NCI-H510A treated with DMSO at 0.1 percent for 48 hours (cell line): ENCODE data around the gene ASB9.
A peak's percentile ranks its signal among the peaks of the same experiment; 100 is the strongest.
"Not testable (repeated sequence)": the region's sequence is repeated elsewhere in the genome, so short reads cannot be mapped to it uniquely, and the experiment has no call there.

Source experiments
- DNase-seq: peaks from one replicate; lab custom pipeline; 2025; lab: John Stamatoyannopoulos, UW

The ASB9 gene, protein sequence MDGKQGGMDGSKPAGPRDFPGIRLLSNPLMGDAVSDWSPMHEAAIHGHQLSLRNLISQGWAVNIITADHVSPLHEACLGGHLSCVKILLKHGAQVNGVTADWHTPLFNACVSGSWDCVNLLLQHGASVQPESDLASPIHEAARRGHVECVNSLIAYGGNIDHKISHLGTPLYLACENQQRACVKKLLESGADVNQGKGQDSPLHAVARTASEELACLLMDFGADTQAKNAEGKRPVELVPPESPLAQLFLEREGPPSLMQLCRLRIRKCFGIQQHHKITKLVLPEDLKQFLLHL

DNA sequence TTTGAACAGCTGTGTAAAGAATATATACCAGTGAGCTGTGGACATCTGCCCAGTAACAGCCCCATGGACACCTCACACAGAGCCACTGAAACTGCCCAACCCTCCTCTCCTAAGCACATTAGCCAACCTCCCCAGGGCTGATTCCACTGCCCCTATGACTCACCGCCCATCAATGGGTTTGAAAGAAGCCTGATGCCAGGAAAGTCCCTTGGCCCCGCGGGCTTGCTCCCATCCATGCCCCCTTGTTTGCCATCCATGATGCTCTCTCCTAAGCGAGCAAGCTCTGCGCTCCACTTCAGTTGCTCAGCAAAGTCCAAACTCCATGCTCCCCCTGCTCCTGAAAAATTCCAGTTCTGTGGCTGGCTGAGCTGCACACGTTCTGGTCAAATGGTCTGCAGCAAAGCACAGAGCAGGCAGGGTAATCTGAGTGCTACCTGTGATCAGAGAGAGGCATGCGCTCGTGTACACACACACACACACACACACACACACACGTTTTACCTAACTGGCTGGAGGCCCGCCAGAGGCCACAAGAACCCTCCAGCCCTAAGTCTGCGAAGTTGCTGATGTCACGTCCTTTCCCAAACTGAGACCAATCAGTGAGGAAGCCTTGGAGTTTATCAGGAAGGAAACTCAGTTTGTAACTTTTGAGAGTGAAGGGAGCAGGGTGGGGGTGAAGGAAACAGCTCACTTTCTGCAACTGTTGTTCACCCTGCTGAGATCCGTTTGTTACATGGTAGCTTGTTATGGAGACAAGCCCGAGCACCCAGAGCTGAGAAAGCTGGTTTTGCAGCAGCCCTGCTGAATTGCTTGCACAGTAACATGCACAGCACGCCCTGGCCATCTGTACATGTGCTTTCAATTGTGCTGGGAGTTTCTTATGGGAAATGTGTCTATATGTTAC, at the start of gene ASB9:
Gene ASB9 (minus strand): TSS at position 466 of the 904 bp plus-strand sequence. CDS start 209 bp downstream, at position 257.
- peak; percentile 1 for DNase-seq

DNA sequence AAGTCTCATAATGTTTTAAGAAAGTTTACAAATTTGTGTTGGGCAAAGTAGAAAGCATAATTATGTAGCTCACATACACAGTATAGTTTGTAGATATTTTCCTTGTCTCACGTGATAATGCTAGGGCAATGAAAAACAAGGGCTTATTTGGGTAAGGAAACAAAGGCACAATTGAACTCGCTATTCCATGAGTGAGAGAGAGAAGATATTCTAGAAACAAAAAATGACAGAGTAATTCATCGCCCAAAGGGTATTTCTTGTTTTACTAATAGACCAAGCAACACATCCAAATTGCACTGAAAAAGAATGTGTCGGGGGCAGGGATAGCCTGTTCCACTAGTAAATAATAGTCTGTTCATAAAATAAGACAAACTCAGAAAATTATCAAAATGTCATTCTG, 49.2 kb upstream of the ASB9 start:
- no peak for DNase-seq

DNA sequence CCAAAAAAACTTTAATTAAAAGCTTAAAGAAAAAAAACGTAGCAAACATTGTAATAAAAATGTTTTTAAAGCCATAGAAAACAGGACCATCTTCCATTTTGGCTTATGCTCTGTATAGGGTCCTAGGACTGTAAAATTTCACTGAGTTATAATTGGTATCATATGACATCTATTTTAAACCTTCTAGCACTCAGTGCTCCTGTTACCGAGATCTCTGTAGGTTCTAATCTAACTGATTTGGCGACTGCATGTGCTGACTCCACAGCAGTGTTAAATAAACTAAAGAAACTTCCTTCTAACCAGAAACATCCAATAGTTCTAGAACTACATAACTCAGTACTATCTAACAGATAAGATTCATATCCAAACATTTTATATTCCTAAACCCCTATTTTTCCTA, 45.6 kb upstream of the ASB9 start, which contains the start of gene ASB11:
Gene ASB11 (minus strand): TSS at position 132 of the 400 bp plus-strand sequence. CDS start 35 bp downstream, at position 97.
- DNase-seq = no peak

DNA sequence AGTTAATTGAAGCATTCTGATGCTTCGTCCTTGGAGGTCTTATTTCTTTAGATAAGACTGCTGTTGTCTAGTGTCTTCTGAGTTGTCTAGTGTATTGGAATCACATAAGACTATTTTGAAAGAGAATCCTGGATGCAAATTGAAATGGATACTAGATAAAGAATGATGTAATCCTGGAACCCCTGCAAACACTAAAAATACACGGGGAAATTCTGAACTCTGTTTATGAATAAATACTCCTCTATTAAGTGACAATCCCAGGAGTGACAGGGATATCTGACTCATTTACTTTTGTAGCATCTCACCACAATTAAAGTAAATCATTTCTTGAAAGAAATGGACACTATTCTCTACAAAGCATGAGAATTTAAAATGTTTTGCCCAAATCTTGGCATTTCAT, 44.6 kb upstream of the ASB9 start:
- DNase-seq = no peak

DNA sequence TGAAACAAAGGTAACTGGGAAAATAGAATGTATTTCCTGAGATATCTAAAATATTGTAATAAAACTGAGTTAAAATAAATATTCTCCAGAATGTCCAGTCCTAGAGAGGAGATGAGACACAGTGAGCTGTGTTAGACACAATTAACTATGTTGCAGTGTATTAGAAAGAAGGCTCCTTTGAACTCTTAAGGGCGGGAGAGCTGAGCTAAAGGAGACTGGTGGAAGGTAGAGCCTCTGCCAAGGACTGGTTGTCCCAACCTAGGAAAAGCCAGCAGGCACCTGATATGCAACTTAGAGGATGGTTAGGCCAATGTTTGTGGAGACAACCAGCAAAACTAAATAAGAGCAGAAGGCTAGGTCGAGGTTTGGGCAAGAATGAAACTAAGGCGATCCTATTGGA, 41.2 kb upstream of the ASB9 start:
- no peak for DNase-seq

DNA sequence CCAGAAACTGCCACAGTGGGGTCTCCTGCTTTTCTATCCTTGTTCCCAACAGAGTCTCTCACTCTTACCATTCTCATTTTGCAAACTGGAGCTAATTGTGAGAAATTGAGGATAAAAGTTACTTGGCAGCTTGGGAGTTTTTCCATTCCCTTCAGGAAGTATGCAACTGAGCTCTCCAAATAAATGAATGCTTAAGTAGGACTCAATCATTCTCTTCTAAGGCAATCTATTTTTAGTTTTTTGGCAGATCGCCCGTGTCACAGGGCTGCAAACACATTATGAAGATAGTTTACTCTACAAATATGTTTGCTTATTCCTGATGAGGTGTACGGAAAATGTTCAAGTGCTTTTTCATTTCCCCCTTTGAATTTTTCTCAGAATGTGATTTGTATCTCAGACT, 40.2 kb upstream of the ASB9 start:
- peak; percentile 48 for DNase-seq

DNA sequence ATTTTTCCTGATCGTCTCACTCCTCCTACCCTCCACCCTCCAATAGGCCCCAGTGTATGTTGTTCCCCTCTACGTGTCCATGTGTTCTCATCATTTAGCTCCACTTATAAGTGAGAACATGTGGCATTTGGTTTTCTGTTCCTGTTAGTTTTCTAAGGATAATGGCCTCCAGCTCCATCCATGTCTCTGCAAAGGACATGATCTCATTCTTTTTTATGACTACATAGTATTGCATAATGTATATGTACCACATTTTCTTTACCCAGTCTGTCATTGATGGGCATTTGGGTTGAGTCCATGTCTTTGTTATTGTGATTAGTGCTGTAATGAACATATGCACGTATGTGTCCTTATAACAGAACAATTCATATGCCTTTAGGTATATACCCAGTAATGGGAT, 36.0 kb upstream of the ASB9 start:
- not testable (repeated sequence) for DNase-seq

DNA sequence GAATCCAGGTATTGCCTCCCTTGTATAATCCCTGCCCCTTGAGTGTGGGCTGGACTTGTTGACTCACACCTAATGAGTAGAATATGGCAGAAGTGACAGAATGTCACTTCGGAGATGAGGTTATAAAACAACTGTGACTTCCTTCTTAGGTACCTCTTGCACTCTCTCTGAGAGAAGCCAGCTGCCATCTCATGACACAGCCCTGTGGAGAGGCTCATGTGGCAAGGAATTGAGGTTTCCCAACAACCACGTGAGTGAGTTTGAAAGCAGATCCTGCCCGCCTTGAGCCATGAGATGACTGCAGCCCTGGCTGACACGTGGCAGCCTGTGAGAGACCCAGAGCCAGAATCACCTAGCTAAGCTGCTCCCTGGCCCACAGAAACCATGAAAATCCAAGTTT, 32.0 kb upstream of the ASB9 start:
- DNase-seq = peak; percentile 11

DNA sequence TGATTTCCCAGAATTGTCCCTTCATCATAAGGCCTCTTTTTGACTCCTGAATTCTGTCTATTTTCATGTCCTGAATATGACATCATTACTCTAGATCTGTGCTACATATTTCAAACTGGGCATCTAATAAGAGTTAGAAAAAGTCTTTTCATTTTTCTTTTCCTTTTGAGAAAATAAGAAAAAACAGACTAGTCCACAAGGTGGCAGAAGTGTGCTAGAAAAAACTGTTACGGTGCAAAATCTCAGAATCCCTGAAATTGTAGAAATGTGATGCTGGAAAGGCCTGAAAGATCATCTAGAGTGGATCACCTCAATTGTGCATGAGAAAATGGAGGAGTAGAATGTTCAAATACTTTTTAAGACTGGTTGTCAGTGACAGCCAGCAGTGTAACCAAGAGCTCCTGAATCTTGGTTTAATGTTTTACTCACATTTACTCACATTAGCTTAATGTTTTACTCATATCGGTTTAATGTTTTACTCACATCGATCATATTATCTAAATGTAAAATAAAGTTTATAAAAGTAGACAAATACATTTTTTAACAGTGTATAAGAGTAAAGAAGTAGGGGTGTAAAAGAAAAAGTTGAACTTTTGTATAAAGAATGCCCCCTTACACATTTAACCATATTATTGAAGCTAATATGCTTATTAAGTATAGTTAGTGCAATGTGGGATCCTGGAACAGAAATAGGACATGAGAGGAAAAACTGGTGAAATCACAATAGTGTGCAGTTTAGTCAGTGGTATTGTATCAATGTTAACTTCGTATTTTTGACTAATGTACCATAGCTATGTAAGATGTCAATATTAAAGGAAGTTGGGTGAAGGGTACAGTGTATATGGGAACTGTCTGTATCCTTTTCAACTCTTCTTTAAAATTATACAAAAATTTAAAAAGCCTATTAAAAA, 30.3 kb upstream of the ASB9 start:
- DNase-seq = peak; percentile 22

DNA sequence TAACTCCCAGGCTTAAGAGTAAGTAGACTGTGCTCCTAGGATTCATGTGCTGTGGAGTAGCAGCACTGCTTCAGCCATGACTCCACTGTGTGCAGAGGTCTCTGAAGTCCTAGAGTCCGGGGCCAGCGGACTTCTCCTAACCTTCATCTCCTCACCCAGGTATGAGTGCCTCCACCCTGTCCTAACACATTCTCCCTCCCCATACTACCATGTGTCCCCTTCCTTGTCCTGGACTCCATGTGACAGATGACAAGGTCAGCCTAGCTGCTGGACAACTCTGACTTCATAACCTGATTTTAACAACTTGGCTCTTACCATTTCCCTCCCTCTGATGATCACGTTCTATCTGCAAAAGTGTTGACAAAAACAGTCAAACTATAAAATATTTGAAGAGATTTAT, 28.9 kb upstream of the ASB9 start:
- no peak for DNase-seq

DNA sequence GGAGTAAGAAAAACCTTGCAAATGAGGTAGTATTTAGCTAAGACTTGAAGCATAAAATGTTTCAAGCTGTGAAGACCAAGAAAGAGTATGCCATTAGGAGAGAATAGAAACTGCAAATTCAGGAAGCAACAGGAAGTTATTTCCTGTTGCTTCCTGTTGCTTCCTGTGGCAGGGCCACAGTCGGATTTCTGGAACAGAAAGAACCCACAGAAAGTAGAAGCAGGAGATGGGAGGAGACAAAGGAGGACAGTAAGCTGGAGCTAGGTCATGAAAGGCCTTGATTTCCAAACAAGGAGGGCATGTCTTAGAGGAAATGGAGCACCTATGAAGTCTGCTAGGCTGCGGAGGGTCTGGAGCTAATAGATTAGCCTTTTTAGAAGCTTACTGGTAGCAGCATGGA, 28.3 kb upstream of the ASB9 start:
- no peak for DNase-seq

DNA sequence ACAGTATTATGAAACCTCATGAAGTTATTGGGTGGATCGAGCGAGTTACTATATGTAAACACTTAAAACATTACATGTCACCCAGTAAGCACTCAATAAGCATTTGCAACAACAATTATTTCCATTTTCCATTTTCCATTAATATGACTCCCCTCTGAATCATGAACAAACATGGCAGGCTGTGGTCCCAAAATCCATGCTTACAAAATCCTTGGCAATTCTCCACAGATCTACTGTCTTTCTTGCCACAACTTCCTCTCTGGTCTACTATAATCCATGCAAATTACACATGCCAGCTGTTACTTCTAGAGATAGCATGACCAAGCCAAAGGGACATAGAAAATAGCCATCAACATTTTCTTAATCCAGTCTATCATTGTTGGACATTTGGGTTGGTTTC, 23.6 kb upstream of the ASB9 start:
- DNase-seq = no peak

DNA sequence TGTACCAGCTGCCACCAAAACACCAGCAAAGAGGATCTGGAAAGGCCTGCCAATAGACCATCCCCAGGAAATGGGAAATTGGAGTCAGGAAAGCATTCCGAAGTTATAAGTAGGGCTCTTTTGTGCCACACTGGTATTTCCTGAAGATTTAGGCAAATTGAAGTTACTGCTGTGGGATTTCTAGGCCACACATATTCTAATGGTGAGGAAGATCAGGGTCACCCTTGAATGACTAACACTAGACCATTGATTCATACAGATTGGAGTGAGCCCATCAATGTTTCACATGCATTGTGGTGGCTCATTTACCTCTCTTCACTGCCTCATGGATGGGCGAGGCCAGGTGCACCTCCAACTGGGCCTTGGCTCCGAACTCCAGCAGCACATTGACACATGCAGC, 23.0 kb upstream of the ASB9 start:
- no peak for DNase-seq

DNA sequence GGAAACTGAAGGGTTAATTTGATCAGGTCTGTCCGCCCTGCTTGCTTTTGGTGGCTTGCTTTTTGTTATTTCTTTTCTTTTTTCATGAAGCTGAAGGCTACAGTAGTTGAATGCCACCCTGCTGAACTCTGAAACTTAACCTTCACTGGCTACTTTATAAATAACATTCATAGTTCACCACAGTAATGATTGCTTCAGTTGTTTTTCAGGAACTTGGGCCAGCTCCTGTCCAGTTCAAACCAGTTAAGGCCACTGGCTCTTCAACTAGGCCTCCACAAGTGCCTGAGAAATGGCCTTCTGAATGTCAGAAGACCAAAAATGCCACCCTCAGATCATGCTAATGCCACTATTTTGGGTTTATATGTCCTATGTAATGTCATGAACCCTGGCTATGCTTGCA, 7.7 kb upstream of the ASB9 start:
- no peak for DNase-seq

DNA sequence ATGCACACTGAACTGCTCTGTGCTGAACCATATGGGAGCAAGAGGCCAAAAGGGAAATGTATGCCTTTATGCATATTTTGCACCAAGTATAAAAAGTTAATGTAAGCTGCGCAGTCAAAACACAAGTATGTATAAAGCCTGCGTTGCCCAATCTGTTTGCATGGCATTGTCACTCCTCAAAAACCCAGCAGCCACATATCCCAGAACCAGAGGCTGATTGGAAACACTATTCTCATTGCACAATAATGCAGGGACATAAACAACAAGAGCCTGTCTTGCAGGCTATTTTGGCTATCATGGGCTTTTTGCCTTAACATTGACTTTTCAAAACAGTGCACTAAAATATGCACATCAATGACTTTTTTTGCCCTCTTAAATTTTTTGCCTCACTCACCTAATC, 5.1 kb upstream of the ASB9 start:
- DNase-seq = no peak

DNA sequence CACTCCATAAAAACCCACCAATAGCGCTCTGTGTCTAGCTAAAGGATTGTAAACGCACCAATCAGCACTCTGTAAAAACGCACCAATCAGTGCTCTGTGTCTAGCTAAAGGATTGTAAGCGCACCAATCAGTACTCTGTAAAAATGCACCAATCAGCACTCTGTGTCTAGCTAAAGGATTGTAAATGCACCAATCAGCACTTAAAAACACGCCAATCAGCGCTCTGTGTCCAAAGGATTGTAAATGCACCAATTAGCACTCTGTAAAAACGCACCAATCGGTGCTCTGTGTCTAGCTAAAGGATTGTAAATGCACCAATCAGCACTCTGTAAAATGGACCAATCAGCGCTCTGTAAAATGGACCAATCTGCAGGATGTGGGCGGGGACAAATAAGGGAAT, 3.4 kb upstream of the ASB9 start:
- not testable (repeated sequence) for DNase-seq

DNA sequence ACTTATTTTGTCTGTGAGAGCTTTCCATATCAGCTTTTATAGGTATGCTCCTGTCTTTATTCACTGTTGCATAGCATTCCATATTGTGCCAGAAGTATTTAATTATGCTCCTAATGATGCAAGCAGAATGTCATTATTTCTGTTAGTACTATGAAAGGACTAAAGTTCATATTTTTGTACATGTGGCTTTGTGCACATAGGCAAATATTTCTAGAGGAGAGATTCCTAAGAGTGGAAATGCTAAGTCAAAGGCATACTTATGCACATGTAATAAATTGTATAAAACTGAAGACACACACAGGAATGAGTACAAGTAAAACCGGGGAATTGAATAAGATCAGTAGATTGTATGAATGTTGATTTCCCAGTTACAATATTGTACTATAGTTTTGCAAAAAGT, 1.9 kb upstream of the ASB9 start:
- no peak for DNase-seq

DNA sequence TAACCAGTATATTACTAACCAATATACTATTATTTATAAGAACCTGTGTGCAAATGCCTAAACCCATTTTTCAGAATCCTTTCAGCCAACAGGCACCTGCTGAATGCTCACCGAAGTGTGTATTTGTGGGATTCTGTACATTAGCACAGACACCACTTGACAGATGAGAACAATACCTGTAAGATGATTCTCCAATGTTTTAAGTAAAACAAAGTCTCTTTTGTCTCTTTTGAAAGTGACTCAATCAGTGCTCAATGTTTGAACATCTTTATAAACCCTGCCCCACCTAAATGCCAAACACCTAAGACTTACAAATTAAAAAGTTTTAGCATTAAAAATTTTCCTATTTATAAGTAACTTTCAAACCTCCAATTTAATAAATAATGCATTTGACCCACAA, 763 bp downstream of the ASB9 start:
- no peak for DNase-seq

DNA sequence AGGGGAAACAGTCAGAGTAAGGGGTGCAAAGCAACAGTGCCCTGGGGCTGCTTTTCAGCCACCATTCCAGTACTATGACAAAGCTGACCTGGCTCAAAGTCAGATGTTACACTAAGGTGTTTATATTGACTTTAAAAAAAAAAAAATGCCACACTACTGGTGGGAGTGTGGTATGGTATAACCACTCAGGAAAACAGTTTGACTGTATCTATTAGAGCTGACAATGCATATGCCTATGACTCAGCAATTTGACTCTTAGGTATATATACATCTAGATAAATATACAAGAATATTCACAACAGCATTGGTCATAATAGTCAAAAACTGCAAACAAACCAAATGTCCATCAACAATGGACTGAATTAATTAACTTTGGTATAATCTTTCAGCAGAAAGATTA, 15.0 kb downstream of the ASB9 start:
- no peak for DNase-seq

DNA sequence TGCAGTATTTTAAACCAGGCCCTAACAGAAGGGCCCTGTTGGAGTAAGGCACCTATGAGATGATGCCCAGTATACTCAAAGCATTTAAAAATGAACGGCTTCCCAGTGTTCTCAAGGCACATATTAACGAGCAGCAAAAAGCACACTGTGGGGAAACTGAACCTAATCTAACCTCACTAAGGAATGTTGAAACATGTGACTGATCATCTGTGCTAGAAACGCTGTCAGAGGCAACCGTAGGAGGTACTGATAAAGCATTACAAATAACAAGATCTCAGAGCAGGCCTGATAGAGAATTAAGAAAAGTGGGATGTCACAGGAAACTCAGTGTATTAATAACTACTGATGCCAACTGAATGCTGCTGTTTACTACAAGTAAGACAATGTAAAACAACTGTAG, 24.0 kb downstream of the ASB9 start:
- no peak for DNase-seq

DNA sequence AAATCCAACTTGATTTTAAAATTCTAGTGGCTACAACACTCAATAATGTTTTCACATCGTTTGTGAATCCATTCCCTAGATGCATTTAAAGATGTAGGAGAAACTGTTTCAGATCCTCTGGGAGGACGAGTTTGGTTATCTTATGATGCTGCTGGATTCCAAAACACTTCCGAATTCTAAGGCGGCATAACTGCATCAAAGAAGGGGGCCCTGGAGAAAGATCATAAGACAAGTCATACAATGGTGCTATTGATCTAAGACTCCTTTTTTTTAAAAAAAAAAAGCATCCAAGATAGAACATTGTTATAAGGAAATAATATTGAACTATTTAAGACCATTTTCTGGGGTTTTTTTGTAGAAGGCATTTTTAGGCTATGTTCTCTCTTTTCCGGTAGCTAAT, 25.5 kb downstream of the ASB9 start:
- DNase-seq = no peak

DNA sequence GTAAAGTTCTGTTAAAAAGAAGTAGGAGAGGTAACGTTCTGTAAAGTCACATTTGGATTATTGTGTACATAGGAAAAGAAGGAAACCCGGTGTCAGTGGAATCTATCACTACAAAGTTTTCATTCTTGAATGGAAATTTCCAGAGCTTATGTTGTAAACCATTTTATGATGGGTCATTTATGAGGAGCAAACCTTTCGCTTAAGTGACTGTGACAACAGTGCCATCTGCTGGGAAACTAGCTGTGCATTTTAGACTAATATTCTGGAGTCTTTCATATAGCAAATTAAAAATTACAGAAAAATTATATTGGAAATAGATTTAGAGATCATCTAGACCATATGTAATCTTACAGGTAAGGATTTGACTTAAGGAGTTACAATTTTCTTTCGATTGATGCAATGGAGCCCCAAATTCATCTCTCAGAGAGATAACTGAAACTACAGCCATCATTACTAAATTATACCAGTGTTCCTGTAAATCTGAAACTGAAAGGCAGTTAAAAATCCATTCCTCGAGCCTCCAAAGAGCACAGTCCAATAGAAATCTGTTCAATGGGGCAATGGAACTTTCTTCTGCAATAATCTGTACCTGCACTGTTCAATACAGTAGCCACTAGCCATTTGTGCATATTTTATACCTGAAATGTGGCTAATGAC, 26.9 kb downstream of the ASB9 start:
- peak; percentile 18 for DNase-seq
